K562 (cell line): ENCODE measurements around the gene TOGARAM2. TPM values are rescaled to one million over a fixed set of nuclear protein-coding genes. Genes with fewer than 3 reads are reported as not detected.

Source experiments
- ATAC-seq: fragments of 200-7000 bp; cut with Tn5 transposase; 3 replicates; pipeline ENCODE4 v1.9.1; 2020; ENCODE audit warnings: moderate library complexity
- BruUV-seq: library from RNA; stranded (reverse); fragments of 400-500 nt; replicated peaks from 2 replicates; lab custom pipeline; 2021; lab: Mats Ljungman, UMichigan
- CTCF ChIA-PET: fragments of 300-600 bp; formaldehyde crosslinking; extraction: SDS; loops from one replicate; lab custom pipeline; 2021; ENCODE audit warnings: low intra/inter-chr PET ratio; lab: Yijun Ruan, JAX
- POLR2A ChIA-PET: fragments of 300-600, 350-650 bp; sonication (Branson Sonifier 250); formaldehyde crosslinking; extraction: SDS; loops from one replicate; lab custom pipeline; 2021; ENCODE audit warnings: antibody characterized with exemption, inconsistent platforms; lab: Yijun Ruan, JAX
- DNase-seq, 4 experiments: peaks; one replicate each; pipeline versions ENCODE4 v3.0.0 to v3.0.0-alpha.2; 2011 to 2018; ENCODE audit warnings: low spot score in 3 of 4, mixed read lengths in 3 of 4; ENCODE audit errors: extremely low read depth in 1 of 4
- FAIRE-seq: peaks from 2 replicates; lab custom pipeline; 2011; peaks lifted over from hg19 to GRCh38; lab: Jason Lieb, UNC
- H2AFZ ChIP-seq: 2 replicates; pipeline ENCODE4 v1.6.0; 2011; ENCODE audit warnings: low read depth, low read length, control low read depth, inconsistent platforms
- H3K27ac ChIP-seq: fragments of 200-600 bp; 3 replicates; pipeline ENCODE4 v1.8.0; 2011; ENCODE audit warnings: low read depth, mild to moderate bottlenecking, control low read depth, inconsistent platforms, low read length, moderate library complexity, mixed read lengths; ENCODE audit errors: extremely low read depth
- H3K27me3 ChIP-seq, 2 experiments: fragments of 300-600 bp in 1 of 2; 2 replicates in 1 of 2; 3 replicates in 1 of 2; pipeline versions ENCODE4 v1.6.0 to v1.8.0; 2011; ENCODE audit warnings: inconsistent platforms in 2 of 2, low read length in 2 of 2, mild to moderate bottlenecking in 1 of 2, mixed read lengths in 1 of 2, moderate library complexity in 1 of 2; ENCODE audit not compliant: control insufficient read depth in 2 of 2, insufficient read depth in 2 of 2
- H3K36me3 ChIP-seq: fragments of 300-600 bp; 3 replicates; pipeline ENCODE4 v1.8.0; 2011; ENCODE audit warnings: mild to moderate bottlenecking, low read length, inconsistent platforms; ENCODE audit not compliant: control insufficient read depth, insufficient read depth
- H3K4me1 ChIP-seq, 2 experiments: fragments of 200-600 bp in 1 of 2; replicated peaks in 1 of 2; 2 replicates in 1 of 2; 3 replicates in 1 of 2; pipeline versions ENCODE4 v1.5.1 to v1.8.0; 2011; ENCODE audit warnings: inconsistent platforms in 2 of 2, low read length in 2 of 2, mild to moderate bottlenecking in 1 of 2, mixed read lengths in 1 of 2, moderate library complexity in 1 of 2; ENCODE audit not compliant: control insufficient read depth in 2 of 2, insufficient read depth in 2 of 2
- H3K4me2 ChIP-seq: 2 replicates; pipeline ENCODE4 v1.6.1; 2011; ENCODE audit warnings: low read length, control low read depth, inconsistent platforms, mixed read lengths; ENCODE audit not compliant: insufficient read depth
- H3K4me3 ChIP-seq: fragments of 200-600 bp; sonication (generic), shearing (Covaris generic); 2 replicates; pipeline ENCODE4 v1.5.1; 2016; ENCODE audit warnings: control low read depth, inconsistent platforms
- H3K79me2 ChIP-seq: fragments of 200-600 bp; 3 replicates; pipeline ENCODE4 v1.8.0; 2011; ENCODE audit warnings: low read length, inconsistent platforms; ENCODE audit not compliant: control insufficient read depth, insufficient read depth
- H3K9ac ChIP-seq, 2 experiments: 2 replicates each; pipeline versions ENCODE4 v1.6.0 to v1.6.1; 2011; ENCODE audit warnings: low read depth in 2 of 2, low read length in 2 of 2, control low read depth in 1 of 2, inconsistent platforms in 1 of 2, mild to moderate bottlenecking in 1 of 2, mixed read lengths in 1 of 2; ENCODE audit not compliant: insufficient read depth in 1 of 2
- H3K9me1 ChIP-seq: one replicate; pipeline ENCODE4 v1.6.0; 2011; ENCODE audit warnings: inconsistent platforms, mild to moderate bottlenecking, low read length, moderate library complexity; ENCODE audit not compliant: control insufficient read depth, insufficient read depth
- H3K9me3 ChIP-seq: replicated peaks from 2 replicates; pipeline ENCODE4 v1.5.1; 2011; ENCODE audit warnings: low read depth, low read length, inconsistent platforms; ENCODE audit not compliant: control insufficient read depth, insufficient read depth
- H4K20me1 ChIP-seq: replicated peaks from 2 replicates; pipeline ENCODE4 v1.6.1; 2011; ENCODE audit warnings: low read length, inconsistent platforms, mixed read lengths; ENCODE audit not compliant: control insufficient read depth, insufficient read depth
- ASH1L ChIP-seq: fragments of 450-650 bp; IDR thresholded peaks from 2 replicates; pipeline ENCODE4 v1.6.1; 2018; ENCODE audit warnings: borderline replicate concordance, mild to moderate bottlenecking, low read depth; ENCODE audit not compliant: partially characterized antibody
- CBFA2T3 ChIP-seq: fragments of 450-650 bp; IDR thresholded peaks from 2 replicates; pipeline ENCODE4 v1.6.1; 2017
- HIVEP1 ChIP-seq: fragments of 250-450 bp; sonication (Bioruptor Pico); IDR thresholded peaks from 2 replicates; pipeline ENCODE4 v1.4.0; 2020; ENCODE audit warnings: mild to moderate bottlenecking
- PHF8 ChIP-seq: fragments of 200-600 bp; sonication (generic); IDR thresholded peaks from 2 replicates; pipeline ENCODE4 v1.6.1; 2012; ENCODE audit warnings: mixed run types, mild to moderate bottlenecking, inconsistent platforms, low read length, moderate library complexity, borderline replicate concordance
- SREBF1 ChIP-seq: fragments of 150-350 bp; IDR thresholded peaks from 2 replicates; pipeline ENCODE4 v1.6.1; 2014; ENCODE audit warnings: antibody characterized with exemption, low read depth, low read length, borderline replicate concordance
- SUPT5H ChIP-seq: fragments of 450-650 bp; IDR thresholded peaks from 2 replicates; pipeline ENCODE4 v1.6.1; 2016
- ZNF143 ChIP-seq: sonication (generic); formaldehyde crosslinking; IDR thresholded peaks from 2 replicates; pipeline ENCODE4 v1.9.0; 2022; ENCODE audit warnings: mild to moderate bottlenecking, missing genetic modification reagents
- ZSCAN29 ChIP-seq: fragments of 450-650 bp; IDR thresholded peaks from 2 replicates; pipeline ENCODE4 v1.6.1; 2017
- WGBS: fragments of 100-300 bp; shearing (Covaris generic); methylation state at CpG from one replicate; pipeline ENCODE4 v1.1.6; 2016; ENCODE audit warnings: low coverage, mixed read lengths; ENCODE audit not compliant: insufficient coverage; ENCODE audit errors: missing lambda C conversion rate; 5-methylcytosine and 5-hydroxymethylcytosine counted together
- in situ Hi-C: fragments of 300-500 bp; cut with MboI; formaldehyde crosslinking; loops from 4 replicates; pipeline ENCODE4 v1.15.0; 2018; ENCODE audit warnings: inconsistent platforms, mixed read lengths
- intact Hi-C: fragments of 100-400 bp; cut with micrococcal nuclease; formaldehyde crosslinking; loops from 2 replicates; pipeline ENCODE4 v1.14.2; 2022
- polyA plus RNA-seq, 8 experiments: library from polyadenylated mRNA; depleted of rRNA in 4 of 8; stranded (reverse) in 5 of 8; unstranded in 3 of 8; fragments of >200 nt; fragmentation: Nextera tagmentation in 2 of 8; fragmentation: Illumina TruSeq in 1 of 8; extraction: Ambion mirVana in 2 of 8; extraction: Trizol in 1 of 8; gene quantifications; 2 replicates each; pipeline versions ENCODE4 v1.2.1 to v1.2.3, GENCODE V29; 2011 to 2014; ENCODE audit warnings: inconsistent platforms in 1 of 8, missing spikeins in 1 of 8
- total RNA-seq, 7 experiments: library from RNA; depleted of rRNA in 6 of 7; stranded (reverse); fragments of >200 nt in 6 of 7; fragmentation: Illumina TruSeq in 2 of 7; extraction: Trizol in 2 of 7; gene quantifications; 2 replicates each; pipeline versions ENCODE4 v1.2.1 to v1.2.3, GENCODE V29; 2011 to 2021; ENCODE audit warnings: low replicate concordance in 1 of 7
- TF ChIP-seq, protein P1 (sequence below): fragments of 450-650 bp; conservative IDR thresholded peaks from 2 replicates; pipeline ENCODE4 v1.6.1; 2016; ENCODE audit warnings: missing genetic modification characterization, low read depth, mild to moderate bottlenecking, control low read depth, missing compliant biosample characterization
- TF ChIP-seq, protein P2 (sequence below): fragments of 450-650 bp; formaldehyde crosslinking; conservative IDR thresholded peaks from 2 replicates; pipeline ENCODE4 v1.4.0; 2022; ENCODE audit warnings: mild to moderate bottlenecking, missing genetic modification characterization

The TOGARAM2 gene
- total and polyA plus RNA-seq, 9 of the 15 experiments (the other 6 are each of a cell fraction or from before 2014, with no cell fraction given): not detected

DNA sequence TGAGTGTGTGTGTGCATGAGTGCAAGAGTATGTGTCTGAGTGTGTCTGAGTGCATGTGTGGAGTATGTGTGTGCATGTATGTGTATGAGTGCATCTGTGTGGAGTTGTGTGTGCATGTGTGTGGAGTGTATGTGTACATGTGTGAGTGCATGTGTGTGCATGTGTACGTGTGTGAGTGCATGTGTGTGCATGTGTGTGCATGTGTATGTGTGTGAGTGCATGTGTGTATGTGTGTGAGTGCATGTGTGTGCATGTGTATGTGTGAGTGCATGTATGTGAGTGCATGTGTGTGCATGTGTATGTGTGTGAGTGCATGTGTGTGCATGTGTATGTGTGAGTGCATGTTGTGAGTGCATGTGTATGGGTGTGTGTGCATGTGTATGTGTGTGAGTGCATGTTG, 23.7 kb downstream of the TOGARAM2 start:
- peaks cover 8 to 43% of the 10 kb centered on the region in 2 experiments; a peak in 4 of 5 replicates for H3K27me3 ChIP-seq
- in situ Hi-C loops: no loop called here
- H3K9me3 ChIP-seq: no peaks in the 10 kb centered on the region; the same call in 1 of the 2 replicates
- no peak overlapping the region for H2AFZ ChIP-seq
- intact Hi-C loops: no loop called here
- H4K20me1 ChIP-seq: no peaks in the 10 kb centered on the region
- FAIRE-seq: no peak
- no peaks in the 10 kb centered on the region for H3K36me3 ChIP-seq
- ATAC-seq: no peak
- WGBS: no CpG with 5 or more reads among the region's 1 CpG
- no peaks in the 10 kb centered on the region for H3K79me2 ChIP-seq
- BruUV-seq: no TSS peak
- POLR2A ChIA-PET: no interaction called here
- no peak overlapping the region for H3K4me2 ChIP-seq
- H3K4me1 ChIP-seq: peaks cover 8 to 14% of the 10 kb centered on the region in 2 experiments; a peak in 4 of 5 replicates
- H3K4me3 ChIP-seq: no peak overlapping the region
- no peak overlapping the region for H3K27ac ChIP-seq
- CTCF ChIA-PET: no interaction called here
- H3K9ac ChIP-seq: no peak overlapping the region
- peaks cover 3% of the 10 kb centered on the region for H3K9me1 ChIP-seq
- no peak for DNase-seq
- TF ChIP-seq PHF8 (no peak), CBFA2T3 (no peak), HIVEP1 (CRISPR knock-in tag) (no peak), SREBF1 (no peak), ZSCAN29 (no peak), ZNF143 (CRISPR knock-in tag) (no peak), SUPT5H (no peak), ASH1L (no peak)
- TF ChIP-seq, protein P1, sequence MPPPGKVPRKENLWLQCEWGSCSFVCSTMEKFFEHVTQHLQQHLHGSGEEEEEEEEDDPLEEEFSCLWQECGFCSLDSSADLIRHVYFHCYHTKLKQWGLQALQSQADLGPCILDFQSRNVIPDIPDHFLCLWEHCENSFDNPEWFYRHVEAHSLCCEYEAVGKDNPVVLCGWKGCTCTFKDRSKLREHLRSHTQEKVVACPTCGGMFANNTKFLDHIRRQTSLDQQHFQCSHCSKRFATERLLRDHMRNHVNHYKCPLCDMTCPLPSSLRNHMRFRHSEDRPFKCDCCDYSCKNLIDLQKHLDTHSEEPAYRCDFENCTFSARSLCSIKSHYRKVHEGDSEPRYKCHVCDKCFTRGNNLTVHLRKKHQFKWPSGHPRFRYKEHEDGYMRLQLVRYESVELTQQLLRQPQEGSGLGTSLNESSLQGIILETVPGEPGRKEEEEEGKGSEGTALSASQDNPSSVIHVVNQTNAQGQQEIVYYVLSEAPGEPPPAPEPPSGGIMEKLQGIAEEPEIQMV (tag): no peak
- TF ChIP-seq, protein P2, sequence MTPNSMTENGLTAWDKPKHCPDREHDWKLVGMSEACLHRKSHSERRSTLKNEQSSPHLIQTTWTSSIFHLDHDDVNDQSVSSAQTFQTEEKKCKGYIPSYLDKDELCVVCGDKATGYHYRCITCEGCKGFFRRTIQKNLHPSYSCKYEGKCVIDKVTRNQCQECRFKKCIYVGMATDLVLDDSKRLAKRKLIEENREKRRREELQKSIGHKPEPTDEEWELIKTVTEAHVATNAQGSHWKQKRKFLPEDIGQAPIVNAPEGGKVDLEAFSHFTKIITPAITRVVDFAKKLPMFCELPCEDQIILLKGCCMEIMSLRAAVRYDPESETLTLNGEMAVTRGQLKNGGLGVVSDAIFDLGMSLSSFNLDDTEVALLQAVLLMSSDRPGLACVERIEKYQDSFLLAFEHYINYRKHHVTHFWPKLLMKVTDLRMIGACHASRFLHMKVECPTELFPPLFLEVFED (CRISPR knock-in tag): no peak
